Uterus (tissue), 4 donors: ENCODE measurements around the gene LITAF. TPM values are rescaled to one million over a fixed set of nuclear protein-coding genes. Genes with fewer than 3 reads are reported as not detected.

Source experiments
- DNase-seq, 2 donors: peaks; one replicate each; pipeline ENCODE4 v3.0.0-alpha.2; 2019 to 2020
- H3K27ac ChIP-seq, 2 donors: fragments of 200-600 bp; sonication (generic); 1 replicate in 1 of 2; 2 replicates in 1 of 2; pipeline ENCODE4 v1.5.1; 2016 to 2018
- H3K27me3 ChIP-seq, 2 donors: fragments of 200-600 bp; sonication (generic); one replicate each; pipeline ENCODE4 v1.5.1; 2018 to 2019; ENCODE audit warnings: control low read depth in 1 of 2
- H3K36me3 ChIP-seq, 2 donors: fragments of 200-600 bp; sonication (generic); one replicate each; pipeline ENCODE4 v1.5.1; 2019; ENCODE audit warnings: control low read depth in 1 of 2
- H3K4me1 ChIP-seq, 2 donors: fragments of 200-600 bp; sonication (generic); one replicate each; pipeline ENCODE4 v1.5.1; 2018 to 2019; ENCODE audit warnings: control low read depth in 1 of 2
- H3K4me3 ChIP-seq, 2 donors: fragments of 200-600 bp; sonication (generic); 1 replicate in 1 of 2; 2 replicates in 1 of 2; pipeline ENCODE4 v1.5.1; 2018 to 2019; ENCODE audit warnings: mild to moderate bottlenecking in 1 of 2
- H3K9me3 ChIP-seq, 2 donors: fragments of 200-600 bp; sonication (generic); one replicate each; pipeline ENCODE4 v1.5.1; 2019; ENCODE audit warnings: control low read depth in 1 of 2
- POLR2A ChIP-seq, 2 donors: fragments of 450-650 bp; IDR thresholded peaks; one replicate each; pipeline ENCODE4 v1.6.1; 2016; ENCODE audit warnings: antibody characterized with exemption in 2 of 2, mild to moderate bottlenecking in 1 of 2, moderate library complexity in 1 of 2
- intact Hi-C: fragments of 100-400 bp; cut with DNase I; formaldehyde crosslinking; loops from one replicate; pipeline ENCODE4 v1.15.1; 2023; ENCODE audit warnings: low total_unique reads
- total RNA-seq, 4 donors: library from RNA; depleted of rRNA in 3 of 4; stranded (reverse); fragments of >200 nt in 3 of 4; gene quantifications; one replicate each; pipeline versions ENCODE4 v1.1.0 to v1.2.4, GENCODE V29; 2014 to 2023
- TF ChIP-seq, protein P1 (sequence below), 4 experiments: fragments of 200-600 bp in 2 of 4; fragments of 450-650 bp in 2 of 4; sonication (generic) in 2 of 4; IDR thresholded peaks; one replicate each; pipeline ENCODE4 v1.5.1; 2016 to 2019; ENCODE audit warnings: antibody characterized with exemption in 4 of 4, mild to moderate bottlenecking in 2 of 4, moderate library complexity in 1 of 4
- donor health status: DM: yes; HTN: yes; CAD: no.

Gene LITAF
- total RNA-seq, 4 donors from 2014 or later: 46.9 to 163 (median 73.2) TPM

DNA sequence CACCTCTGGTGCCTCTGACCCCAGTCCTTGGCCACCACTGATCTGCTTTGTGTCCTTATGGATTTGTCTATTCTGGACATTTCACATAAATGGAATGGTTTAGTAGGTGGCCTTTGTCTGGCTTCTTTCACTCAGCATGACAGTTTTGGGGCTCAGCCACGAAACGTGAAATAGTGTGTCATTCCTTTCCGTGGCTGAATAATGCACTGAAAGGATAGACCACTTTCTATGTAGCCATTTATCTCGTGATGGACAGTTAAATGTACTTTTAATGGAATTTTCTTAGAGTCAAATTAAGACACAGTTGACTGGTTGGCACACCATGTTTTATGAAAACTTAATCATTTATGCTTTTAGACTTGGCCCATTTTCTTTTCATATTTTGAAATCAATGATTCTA, 57.4 kb downstream of the LITAF start:
- Histone ChIP-seq H3K9me3 (no peaks in the 10 kb centered on the region), H3K4me1 (no peaks in the 10 kb centered on the region), H3K27ac (no peak overlapping the region), H3K27me3 (no peaks in the 10 kb centered on the region), H3K4me3 (no peak overlapping the region), H3K36me3 (no peaks in the 10 kb centered on the region)
- TF ChIP-seq, protein P1, sequence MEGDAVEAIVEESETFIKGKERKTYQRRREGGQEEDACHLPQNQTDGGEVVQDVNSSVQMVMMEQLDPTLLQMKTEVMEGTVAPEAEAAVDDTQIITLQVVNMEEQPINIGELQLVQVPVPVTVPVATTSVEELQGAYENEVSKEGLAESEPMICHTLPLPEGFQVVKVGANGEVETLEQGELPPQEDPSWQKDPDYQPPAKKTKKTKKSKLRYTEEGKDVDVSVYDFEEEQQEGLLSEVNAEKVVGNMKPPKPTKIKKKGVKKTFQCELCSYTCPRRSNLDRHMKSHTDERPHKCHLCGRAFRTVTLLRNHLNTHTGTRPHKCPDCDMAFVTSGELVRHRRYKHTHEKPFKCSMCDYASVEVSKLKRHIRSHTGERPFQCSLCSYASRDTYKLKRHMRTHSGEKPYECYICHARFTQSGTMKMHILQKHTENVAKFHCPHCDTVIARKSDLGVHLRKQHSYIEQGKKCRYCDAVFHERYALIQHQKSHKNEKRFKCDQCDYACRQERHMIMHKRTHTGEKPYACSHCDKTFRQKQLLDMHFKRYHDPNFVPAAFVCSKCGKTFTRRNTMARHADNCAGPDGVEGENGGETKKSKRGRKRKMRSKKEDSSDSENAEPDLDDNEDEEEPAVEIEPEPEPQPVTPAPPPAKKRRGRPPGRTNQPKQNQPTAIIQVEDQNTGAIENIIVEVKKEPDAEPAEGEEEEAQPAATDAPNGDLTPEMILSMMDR (IDR thresholded peaks at IDR 0.05): no peak
- no peak for TF ChIP-seq POLR2A (IDR thresholded peaks at IDR 0.05)
- intact Hi-C loops: no loop called here
- DNase-seq: no peak

DNA sequence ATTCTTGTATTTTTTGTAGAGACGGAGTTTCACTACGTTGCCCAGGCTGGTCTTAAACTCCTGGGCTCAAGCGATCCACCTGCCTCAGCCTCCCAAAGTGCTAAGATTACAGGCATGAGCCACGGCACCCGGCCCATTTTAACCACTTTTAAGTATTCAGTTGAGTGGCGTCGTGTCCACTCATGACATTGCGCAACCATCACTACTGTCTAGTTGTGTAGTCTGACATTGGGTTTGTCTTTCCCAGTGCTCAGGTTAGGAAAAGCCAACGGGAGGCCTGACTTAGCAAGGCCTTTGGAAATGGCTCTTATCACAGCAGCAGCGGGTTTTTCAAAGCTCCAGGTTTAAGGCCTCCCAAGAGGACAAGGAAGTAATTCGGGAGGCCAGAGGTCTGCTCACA, 58.7 kb downstream of the LITAF start:
- Histone ChIP-seq H3K4me3 (no peak overlapping the region), H3K4me1 (no peaks in the 10 kb centered on the region), H3K27ac (no peak overlapping the region), H3K36me3 (no peaks in the 10 kb centered on the region), H3K9me3 (no peaks in the 10 kb centered on the region), H3K27me3 (no peaks in the 10 kb centered on the region)
- no peak for DNase-seq
- TF ChIP-seq, protein P1 (IDR thresholded peaks at IDR 0.05): no peak
- no peak for TF ChIP-seq POLR2A (IDR thresholded peaks at IDR 0.05)
- intact Hi-C loops: no loop called here

DNA sequence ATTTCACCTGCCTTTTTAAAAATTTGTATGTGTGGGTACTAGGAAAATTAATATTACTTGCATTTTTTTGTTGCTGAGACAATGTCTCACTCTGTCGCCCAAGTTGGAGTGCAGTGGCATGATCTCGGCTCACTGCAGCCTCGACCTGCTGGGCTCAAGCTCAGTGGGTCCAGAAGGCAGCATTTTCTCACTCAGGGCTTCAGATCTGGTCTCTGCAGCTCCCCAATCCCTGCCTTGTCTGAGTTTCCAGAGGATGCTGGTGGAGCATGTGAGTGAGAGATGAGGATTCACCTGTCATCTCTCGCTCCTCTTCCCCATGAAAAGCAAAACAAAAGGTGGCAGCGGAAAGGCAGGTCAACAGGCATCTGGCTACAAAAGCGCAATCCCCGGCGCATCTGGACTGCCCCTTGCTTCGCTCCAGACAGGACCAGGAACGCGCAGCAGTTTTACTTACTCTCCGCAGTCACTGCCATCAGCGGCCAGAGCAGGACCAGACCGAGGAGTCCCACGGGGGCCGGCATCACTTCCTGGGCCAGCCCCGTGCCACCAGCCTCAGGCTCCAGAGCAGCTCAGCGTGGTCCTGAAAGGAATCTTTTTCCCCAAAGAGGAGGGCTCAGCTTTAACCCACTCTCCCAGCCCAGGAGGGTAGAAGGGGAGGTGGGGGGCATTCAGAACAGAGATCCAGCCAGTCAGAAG, 59.9 kb downstream of the LITAF start:
- H3K36me3 ChIP-seq: no peaks in the 10 kb centered on the region
- no peaks in the 10 kb centered on the region for H3K4me1 ChIP-seq
- H3K4me3 ChIP-seq: no peak overlapping the region
- H3K9me3 ChIP-seq: no peaks in the 10 kb centered on the region
- intact Hi-C loops: no loop called here
- H3K27me3 ChIP-seq: no peaks in the 10 kb centered on the region
- DNase-seq: no peak
- no peak overlapping the region for H3K27ac ChIP-seq
- no peak for TF ChIP-seq POLR2A (IDR thresholded peaks at IDR 0.05)
- TF ChIP-seq, protein P1 (IDR thresholded peaks at IDR 0.05): no peak

DNA sequence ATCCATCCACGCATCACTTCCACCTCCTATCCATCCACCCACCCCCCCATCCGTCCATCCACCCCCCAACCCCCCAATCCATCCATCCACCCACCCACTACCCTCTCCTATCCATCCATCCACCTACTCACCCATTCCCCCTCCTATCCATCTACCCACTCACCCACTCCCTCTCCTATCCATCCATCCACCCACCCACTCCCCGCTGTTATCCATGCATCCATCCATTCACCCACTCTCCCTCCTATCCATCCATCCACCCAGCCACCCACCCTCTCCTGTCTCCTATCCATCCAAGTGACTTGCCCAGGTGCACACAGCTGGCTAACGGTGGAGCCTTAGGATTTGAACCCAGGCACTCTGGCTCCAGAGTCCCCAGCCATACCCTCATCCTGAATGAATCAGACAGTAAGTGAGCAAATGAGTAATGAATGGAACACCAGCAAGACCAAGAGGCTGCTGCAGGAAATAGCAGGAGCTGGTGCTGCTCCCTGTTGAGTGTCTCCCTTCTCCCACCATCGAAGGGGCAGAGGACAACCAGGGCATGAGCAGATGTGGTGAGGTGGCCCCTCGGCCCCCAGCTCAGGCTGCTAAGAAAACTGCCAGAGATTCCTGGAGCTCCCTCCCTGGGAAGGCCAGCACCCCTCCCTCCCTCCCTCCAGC, 62.5 kb downstream of the LITAF start:
- no peaks in the 10 kb centered on the region for H3K27me3 ChIP-seq
- no peaks in the 10 kb centered on the region for H3K4me1 ChIP-seq
- no peak overlapping the region for H3K4me3 ChIP-seq
- DNase-seq: no peak
- H3K9me3 ChIP-seq: no peaks in the 10 kb centered on the region
- intact Hi-C loops: no loop called here
- no peak overlapping the region for H3K27ac ChIP-seq
- TF ChIP-seq POLR2A (IDR thresholded peaks at IDR 0.05): no peak
- TF ChIP-seq, protein P1 (IDR thresholded peaks at IDR 0.05): no peak
- no peaks in the 10 kb centered on the region for H3K36me3 ChIP-seq

DNA sequence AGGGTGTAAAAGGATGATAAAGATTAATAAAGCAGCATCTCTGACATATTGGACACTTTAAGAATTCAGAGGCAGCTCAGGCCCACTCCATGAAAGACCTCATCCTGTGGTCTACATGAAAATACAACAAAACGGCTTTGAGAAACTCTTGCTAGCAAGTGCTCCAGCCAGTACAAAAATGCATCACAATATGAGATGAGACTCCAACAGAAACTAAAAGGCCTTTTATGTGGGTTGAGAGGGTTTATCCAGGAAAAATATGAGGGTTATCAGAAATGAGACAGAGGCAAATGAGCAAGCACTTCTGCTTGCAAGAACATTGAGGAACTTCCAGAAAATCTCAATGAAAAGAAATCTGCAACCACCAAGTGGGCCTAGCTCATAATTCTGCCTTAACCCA, 65.7 kb downstream of the LITAF start:
- no peaks in the 10 kb centered on the region for H3K4me1 ChIP-seq
- H3K4me3 ChIP-seq: no peak overlapping the region
- H3K27ac ChIP-seq: no peak overlapping the region
- DNase-seq: no peak
- intact Hi-C loops: no loop called here
- no peaks in the 10 kb centered on the region for H3K9me3 ChIP-seq
- H3K27me3 ChIP-seq: no peaks in the 10 kb centered on the region
- no peak for TF ChIP-seq POLR2A (IDR thresholded peaks at IDR 0.05)
- TF ChIP-seq, protein P1 (IDR thresholded peaks at IDR 0.05): no peak
- H3K36me3 ChIP-seq: no peaks in the 10 kb centered on the region
